Body of pancreas (tissue), 4 donors: ENCODE measurements around the gene IGSF23.

Source experiments
- CTCF ChIP-seq, 7 experiments: fragments of 450-650 bp in 4 of 7; fragments of 200-600 bp in 3 of 7; sonication (generic) in 3 of 7; IDR thresholded peaks; one replicate each; pipeline ENCODE4 v1.5.1; 2016 to 2019; ENCODE audit warnings: antibody characterized with exemption in 7 of 7
- POLR2A ChIP-seq, 3 donors: fragments of 450-650 bp; IDR thresholded peaks; one replicate each; pipeline ENCODE4 v1.6.1; 2016; ENCODE audit warnings: antibody characterized with exemption in 3 of 3, mild to moderate bottlenecking in 2 of 3

GRCh38 chr19:44623080-44623479 lies 9.7 kb downstream of the IGSF23 start:
- TF ChIP-seq CTCF (IDR thresholded peaks at IDR 0.05): no peak
- no peak for TF ChIP-seq POLR2A (IDR thresholded peaks at IDR 0.05)
